ENCODE results near the gene PIP5K1C.

The PIP5K1C gene

DNA sequence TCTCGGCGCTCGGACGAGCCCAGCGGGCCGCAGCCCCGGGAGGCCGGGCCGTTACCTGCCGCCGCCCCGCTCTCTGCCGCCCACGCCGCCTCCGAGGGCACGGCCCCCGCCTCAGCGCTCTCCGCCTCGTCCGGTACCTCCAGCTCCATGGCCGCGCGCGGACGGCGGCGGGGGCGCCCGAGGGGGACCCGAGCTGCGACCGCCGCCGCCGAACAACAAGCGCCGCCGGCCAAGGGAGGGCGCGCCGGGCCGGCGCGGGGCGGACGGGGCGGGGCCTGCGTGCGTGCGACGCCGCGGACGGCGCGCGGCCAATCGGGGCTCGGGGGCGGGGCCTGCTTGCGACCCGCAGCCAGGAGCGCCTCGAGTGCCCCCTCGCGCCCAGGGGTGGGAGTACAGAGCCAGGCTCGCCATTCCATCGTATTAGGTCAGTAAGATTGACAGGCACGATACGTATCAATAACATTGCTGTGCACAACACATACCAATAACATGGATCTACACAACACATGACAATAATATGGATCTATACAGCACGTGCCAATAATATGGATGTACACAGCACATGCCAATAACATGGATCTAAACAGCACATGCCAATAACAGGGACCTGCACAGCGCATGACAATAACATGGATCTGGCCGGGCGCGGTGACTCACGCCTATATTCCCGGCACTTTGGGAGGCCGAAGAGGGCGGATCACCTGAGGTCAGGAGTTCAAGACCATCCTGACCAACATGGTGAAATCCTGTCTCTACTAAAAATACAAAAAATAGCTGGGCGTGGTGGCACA, at the start of gene PIP5K1C:
TSS of gene PIP5K1C (minus strand) at position 227 of the 791 bp plus-strand sequence. CDS start at position 149, 78 bp downstream.
- DNase-seq (ENCODE audit: low read depth) = peak; percentile 27
- TF ChIP-seq, protein P1, sequence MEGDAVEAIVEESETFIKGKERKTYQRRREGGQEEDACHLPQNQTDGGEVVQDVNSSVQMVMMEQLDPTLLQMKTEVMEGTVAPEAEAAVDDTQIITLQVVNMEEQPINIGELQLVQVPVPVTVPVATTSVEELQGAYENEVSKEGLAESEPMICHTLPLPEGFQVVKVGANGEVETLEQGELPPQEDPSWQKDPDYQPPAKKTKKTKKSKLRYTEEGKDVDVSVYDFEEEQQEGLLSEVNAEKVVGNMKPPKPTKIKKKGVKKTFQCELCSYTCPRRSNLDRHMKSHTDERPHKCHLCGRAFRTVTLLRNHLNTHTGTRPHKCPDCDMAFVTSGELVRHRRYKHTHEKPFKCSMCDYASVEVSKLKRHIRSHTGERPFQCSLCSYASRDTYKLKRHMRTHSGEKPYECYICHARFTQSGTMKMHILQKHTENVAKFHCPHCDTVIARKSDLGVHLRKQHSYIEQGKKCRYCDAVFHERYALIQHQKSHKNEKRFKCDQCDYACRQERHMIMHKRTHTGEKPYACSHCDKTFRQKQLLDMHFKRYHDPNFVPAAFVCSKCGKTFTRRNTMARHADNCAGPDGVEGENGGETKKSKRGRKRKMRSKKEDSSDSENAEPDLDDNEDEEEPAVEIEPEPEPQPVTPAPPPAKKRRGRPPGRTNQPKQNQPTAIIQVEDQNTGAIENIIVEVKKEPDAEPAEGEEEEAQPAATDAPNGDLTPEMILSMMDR (IDR thresholded peaks at IDR 0.05; ENCODE audit: control insufficient read depth, extremely low read depth, insufficient read depth) = peak; percentile 85
- peak within 1 kb of the TSS; percentile 91 for H3K4me3 ChIP-seq (ENCODE audit: low read depth, low read length)

DNA sequence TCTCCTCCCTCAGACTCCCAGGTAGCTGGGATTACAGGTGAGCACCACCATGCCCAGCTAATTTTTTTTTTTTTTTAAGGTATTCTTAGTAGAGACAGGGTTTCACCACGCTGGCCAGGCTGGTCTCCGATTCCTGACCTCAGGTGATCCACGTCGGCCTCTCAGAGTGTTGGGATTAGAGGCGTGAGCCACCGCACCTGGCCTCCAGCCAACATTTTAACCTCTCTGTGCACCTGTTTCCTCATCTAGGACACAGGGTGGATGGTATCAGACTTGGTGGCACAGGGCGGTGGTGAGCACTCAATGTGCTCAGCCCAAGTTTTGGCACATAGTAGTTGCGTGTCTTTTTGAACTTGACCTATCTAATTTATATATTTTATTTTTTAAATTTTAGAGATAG, 48.7 kb upstream of the PIP5K1C start:
- H3K4me3 ChIP-seq (ENCODE audit: low read depth, low read length) = no peak overlapping the region
- no peak for DNase-seq (ENCODE audit: low read depth)

DNA sequence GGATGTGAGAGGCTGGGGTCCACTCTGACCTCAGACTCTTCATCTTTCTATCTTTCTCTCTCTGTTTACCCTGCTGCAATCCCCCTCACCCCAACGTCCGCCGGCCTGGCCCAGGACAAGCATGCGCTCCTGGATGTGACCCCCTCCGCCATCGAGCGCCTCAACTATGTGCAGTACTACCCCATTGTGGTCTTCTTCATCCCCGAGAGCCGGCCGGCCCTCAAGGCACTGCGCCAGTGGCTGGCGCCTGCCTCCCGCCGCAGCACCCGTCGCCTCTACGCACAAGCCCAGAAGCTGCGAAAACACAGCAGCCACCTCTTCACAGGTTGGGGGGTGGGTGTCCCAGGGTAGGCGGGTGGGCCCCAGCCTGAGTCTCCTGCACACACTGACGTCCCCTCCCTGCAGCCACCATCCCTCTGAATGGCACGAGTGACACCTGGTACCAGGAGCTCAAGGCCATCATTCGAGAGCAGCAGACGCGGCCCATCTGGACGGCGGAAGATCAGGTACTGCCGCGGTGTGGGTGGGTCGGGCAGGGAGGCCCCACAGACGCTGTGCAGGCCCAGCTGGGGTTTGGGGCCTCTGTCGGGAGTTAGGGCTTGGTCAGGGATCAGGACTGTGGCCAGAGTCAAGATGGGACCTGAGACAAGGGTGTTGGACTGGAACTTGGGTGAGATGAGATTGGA, 46.2 kb upstream of the PIP5K1C start:
- H3K4me3 ChIP-seq (ENCODE audit: low read depth, low read length) = no peak overlapping the region
- DNase-seq (ENCODE audit: low read depth) = no peak
- TF ChIP-seq, protein P1 (IDR thresholded peaks at IDR 0.05; ENCODE audit: control insufficient read depth, extremely low read depth, insufficient read depth) = no peak

More for the DNA sequence above, 48.7 kb upstream of the PIP5K1C start:
- TF ChIP-seq, protein P1 (IDR thresholded peaks at IDR 0.05; ENCODE audit: control insufficient read depth, extremely low read depth, insufficient read depth) = no peak

GRCh38 chr19:3745363-3746045, 45.2 kb upstream of the PIP5K1C start:
- no peak for DNase-seq (ENCODE audit: low read depth)
- no peak overlapping the region for H3K4me3 ChIP-seq (ENCODE audit: low read depth, low read length)
- TF ChIP-seq, protein P1 (IDR thresholded peaks at IDR 0.05; ENCODE audit: control insufficient read depth, extremely low read depth, insufficient read depth) = no peak

GRCh38 chr19:3743486-3743885, 43.2 kb upstream of the PIP5K1C start:
- H3K4me3 ChIP-seq (ENCODE audit: low read depth, low read length) = no peak overlapping the region
- no peak for DNase-seq (ENCODE audit: low read depth)
- TF ChIP-seq, protein P1 (IDR thresholded peaks at IDR 0.05; ENCODE audit: control insufficient read depth, extremely low read depth, insufficient read depth) = no peak

- DNase-seq (ENCODE audit: low read depth) = no peak
- H3K4me3 ChIP-seq (ENCODE audit: low read depth, low read length) = no peak overlapping the region
- TF ChIP-seq, protein P1 (IDR thresholded peaks at IDR 0.05; ENCODE audit: control insufficient read depth, extremely low read depth, insufficient read depth) = no peak
Observed at GRCh38 chr19:3740431-3740830, 40.2 kb upstream of the PIP5K1C start.

All from LNCaP clone FGC (cell line).